HG02759 (cell line): ENCODE data around the gene FAM20A.
"Not testable (repeated sequence)": the region's sequence is repeated elsewhere in the genome, so short reads cannot be mapped to it uniquely, and the experiment has no call there.

Source experiments
- ATAC-seq: cut with Tn5 transposase; IDR thresholded peaks from one replicate; pipeline ENCODE4 v1.9.1; 2021; ENCODE audit warnings: mild to moderate bottlenecking, moderate library complexity; ENCODE audit not compliant: unreplicated experiment

FAM20A gene

DNA sequence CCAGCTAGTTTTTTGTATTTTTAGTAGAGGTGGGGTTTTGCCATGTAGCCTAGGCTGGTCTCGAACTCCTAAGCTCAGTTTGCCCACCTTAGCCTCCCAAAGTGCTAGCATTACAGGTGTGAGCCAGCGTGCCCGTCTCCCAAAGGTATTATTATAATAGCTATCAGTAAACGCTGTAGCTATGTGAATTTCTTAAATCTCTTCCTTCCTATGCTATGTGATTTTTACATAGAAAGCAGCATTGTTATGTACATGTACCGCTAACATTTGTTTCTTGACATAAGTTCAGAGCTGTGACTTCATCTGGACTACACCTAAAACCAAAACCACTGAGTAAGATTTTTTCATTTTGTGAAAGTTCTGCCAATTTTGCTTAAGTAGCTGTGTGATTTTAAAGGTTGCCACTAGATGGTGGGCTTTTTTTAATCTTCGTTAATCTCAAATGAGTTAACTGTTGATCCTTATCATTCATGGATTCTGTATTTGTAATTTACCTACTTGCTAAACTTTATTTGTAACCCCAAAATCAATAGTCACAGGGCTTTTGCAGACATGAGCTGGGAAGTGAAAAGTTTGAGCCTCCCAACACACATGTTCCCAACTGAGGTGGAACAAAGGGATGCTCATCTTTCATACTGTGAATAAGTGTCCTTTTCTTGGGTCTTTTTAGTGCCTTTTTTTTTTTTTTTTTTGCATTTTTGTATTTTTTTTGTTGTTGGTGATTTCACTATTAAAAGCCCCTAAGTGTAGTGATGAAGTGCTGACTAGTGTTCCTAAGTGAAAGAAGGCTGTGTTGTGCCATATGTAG, 67.1 kb downstream of the FAM20A start:
- ATAC-seq = no peak

DNA sequence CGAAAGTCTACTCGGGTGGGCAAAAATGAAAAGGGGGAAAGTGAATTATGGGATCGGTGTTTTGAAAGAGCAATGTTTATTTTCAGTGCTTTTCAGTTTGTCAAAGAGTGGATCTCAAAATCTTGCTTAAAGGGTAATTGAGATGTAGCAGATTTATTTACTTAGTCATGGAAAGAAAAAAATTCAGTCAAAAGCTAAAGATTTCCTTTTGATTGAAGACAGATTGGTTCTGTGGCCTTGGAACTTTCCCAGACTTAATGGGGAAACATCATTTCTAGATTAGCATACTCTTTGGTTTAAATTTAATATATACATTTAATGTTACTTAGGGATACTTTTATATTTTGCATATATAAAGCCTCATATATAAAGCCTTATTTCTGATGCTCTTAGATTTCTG, 68.3 kb downstream of the FAM20A start:
- no peak for ATAC-seq

- ATAC-seq = no peak
These were observed 69.9 kb downstream of the FAM20A start for GRCh38 chr17:68531252-68531651.

DNA sequence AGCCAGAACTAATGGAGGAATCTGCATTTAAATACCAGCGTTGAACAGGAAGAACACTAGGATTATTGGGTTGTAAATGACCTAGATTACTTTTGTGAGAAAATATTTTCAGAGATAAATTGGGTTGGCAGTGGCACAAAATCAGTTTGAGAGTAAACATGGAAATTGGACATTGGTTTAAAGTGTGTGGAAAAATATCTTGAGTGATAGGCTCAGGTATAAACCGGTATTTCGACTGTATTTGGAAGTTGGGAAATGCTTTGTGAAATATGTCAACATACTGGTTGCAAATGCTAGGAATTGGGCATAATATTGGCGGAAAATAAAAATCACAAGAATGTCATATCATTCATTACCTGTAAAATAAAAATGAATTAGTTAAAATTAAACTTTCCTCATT, 73.9 kb downstream of the FAM20A start:
- no peak for ATAC-seq

GRCh38 chr17:68526548-68526947, 74.6 kb downstream of the FAM20A start:
- no peak for ATAC-seq

DNA sequence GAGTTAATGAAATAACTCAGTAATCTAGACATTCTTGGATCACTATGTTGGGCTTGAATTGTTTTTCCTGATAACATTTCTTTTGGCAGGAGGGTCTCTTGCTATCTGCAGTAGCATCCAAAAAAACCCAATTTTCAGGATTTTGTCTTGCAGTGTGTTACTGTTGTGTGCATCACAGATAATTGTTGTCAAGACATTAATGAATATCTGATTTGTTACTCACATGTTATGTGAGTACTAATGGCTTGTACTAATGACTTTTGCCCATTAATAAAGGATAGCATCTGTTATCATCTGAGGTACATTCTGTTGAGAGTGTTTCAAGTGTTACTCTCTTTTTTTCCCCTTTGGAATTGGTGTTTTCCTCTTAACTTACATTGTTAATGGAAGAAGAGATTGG, 78.9 kb downstream of the FAM20A start:
- no peak for ATAC-seq

DNA sequence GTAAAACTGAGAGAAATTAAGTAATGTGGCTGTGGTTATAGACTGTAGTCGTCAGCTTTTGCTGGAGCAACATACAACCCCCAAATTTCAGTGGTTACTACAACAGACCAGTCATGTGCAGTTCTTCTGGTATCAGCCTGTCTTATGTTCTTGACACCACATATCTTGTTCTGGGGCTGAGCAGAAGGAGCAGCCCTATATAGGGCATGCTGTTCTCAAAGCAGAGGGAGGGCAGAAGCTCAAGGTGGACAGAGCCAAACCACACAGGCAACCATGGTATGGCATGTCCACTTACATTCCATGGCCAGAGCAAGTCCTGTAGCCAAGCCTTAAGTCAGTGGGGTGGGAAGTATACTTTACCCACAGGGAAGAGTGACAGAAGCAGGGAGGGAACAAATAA, 81.3 kb downstream of the FAM20A start:
- no peak for ATAC-seq

DNA sequence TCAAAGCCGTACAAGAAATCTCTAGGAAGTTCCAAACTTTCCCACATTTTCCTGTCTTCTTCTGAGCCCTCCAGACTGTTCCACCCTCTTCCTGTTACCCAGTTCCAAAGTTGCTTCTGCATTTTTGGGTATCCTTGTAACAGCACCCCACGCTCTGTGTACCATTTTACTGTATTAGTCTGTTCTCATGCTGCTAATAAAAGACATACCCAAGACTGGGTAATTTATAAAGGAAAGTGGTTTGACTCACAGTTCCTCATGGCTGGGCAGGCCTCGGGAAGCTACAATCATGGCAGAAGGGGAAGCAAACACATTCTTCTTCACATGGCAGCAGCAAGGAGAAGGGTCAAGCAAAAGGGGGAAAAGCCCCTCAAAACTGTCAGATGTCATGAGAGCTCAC, 82.1 kb downstream of the FAM20A start:
- ATAC-seq = not testable (repeated sequence)

DNA sequence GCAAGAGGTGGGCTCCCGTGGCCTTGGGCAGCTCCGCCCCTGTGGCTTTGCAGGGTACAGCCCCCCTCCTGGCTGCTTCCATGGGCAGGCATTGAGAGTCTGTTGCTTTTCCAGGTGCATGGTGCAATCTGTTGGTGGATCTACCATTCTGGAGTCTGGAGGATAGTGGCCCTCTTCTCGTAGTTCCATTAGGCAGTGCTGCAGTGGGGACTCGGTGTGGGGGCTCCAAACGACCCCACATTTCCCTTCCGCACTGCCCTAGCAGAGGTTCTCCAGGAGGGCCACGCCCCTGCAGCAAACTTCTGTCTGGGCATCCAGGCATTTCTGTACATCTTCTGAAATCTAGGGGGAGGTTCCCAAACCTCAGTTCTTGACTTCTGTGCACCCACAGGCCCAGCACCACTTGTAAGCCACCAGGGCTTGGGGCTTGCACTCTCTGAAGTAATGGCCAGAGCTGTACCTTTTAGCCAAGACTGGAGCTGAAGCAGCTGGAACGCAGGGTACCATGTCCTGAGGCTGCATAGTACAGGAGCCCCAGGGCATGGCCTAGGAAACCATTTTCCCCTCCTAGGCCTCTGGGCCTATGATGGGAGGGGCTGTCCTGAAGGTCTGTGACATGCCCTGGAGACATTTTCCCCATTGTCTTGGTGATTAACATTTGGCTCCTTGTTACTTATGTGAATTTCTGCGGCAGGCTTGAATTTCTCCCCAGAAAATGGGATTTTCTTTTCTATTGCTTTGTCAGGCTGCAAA, 82.9 kb downstream of the FAM20A start:
- ATAC-seq = no peak

DNA sequence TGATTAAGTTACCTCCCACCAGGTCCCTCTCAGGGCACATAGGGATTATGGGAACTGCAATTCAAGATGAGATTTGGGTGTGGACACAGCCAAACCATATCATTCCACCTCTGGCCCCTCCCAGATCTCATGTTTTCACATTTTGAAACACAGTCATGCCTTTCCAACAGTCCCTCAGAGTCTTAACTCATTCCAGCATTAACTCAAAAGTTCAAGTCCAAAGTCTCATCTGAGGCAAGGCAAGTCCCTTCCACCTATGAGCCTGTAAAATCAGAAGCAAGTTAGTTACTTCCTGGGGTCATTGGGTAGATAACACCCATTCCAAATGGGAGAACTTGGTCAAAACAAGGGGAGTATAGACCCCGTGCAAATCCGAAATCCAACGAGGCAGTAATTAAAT, 83.6 kb downstream of the FAM20A start:
- not testable (repeated sequence) for ATAC-seq

DNA sequence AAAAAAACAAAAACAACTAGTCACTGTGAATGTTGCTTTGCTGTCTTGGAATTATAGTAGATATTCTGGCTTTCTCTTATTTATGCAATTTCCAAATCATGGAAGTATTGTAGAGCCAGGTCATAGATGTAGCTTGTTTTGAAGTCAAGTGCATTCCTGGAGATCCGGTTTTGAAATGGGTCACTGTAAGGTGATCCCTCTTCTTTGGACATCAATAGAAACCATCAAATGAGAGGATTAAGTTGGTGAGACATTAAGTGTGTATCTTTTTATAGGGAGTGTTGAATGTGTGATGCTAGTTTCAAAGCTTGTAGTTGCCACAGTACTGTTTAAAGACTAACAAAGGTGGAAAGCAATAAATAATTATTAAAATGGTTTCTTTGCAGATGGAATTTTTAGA, 84.4 kb downstream of the FAM20A start:
- ATAC-seq = no peak

- no peak for ATAC-seq
These were observed 86.1 kb downstream of the FAM20A start for GRCh38 chr17:68514831-68515635.

DNA sequence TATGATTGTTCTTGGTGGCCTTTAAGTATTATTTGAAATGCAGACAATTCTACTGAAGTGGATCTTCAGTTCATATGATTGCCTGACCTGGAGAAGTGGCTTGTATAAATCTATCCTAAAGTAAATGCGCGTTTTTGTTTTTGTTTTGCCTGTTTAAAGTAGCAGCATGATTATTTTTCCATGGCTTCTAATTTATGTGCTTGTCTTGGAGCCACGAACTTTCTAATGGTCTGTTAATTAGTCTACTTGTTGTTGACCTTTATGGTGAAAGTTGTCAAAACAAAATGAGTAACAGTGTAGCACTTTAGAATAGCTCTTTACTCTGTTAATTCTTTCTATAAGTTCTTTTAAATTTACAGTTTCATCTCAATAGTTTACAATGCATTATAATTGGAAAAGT, 87.2 kb downstream of the FAM20A start:
- ATAC-seq = no peak

- no peak for ATAC-seq
These were observed 88.2 kb downstream of the FAM20A start for GRCh38 chr17:68512960-68513474.

DNA sequence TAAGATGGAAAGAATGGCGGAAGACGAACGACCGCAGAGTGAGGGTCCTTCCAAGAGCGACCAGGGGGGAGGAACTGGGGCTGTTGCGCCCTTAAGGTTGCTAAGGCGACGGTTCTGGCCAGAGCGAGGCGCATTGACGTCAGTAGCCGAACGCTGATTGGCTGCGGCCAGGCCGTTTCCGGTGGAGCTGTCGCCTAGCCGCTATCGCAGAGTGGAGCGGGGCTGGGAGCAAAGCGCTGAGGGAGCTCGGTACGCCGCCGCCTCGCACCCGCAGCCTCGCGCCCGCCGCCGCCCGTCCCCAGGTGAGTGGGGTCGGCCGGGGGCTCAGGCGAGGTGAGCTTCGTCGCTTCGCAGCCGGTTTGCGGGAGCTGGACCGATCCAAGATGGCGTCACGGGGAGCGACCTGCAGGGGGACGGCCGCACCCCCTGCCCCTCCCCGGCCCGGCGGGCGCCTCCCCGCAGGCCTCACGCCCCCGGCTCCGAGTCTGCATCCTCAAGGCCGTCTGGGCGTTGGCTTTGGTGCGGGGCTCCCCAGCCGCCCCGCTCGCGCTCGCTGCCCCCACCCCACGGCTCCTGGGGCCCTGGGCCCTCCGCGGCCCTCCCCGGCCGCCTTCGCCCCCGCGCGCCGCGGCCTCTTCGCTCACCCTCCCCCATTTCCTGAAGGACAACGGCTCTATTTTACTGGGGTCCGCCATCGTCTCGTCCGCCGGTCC, 88.8 kb downstream of the FAM20A start, which contains the start of gene PRKAR1A:
TSS of gene PRKAR1A (plus strand) at position 184 of the 713 bp plus-strand sequence. CDS start 2,970 bp downstream, outside the sequence.
- peak; percentile 90 for ATAC-seq

- peak; percentile 50 for ATAC-seq
These were observed 89.4 kb downstream of the FAM20A start for GRCh38 chr17:68511671-68512246.

DNA sequence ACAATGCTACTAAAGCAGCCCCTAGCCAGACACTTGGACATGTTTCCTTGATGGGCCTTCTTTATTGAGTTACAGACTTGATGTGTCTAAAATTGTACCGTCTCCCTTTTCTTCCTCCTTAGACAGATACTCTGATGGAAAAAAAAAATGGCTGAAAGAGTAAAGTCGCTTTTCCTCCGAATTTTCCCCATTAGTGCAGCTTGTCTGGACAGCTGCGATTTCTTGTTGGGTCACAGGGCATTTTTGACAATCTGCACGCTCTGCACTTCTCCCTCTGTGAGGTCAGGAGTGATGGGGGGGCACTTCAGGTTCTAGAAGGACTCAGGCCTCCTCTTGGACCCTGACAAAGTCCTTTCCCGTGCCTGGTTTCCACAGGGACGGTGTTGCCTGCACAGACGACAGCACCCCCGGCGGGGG, 89.9 kb downstream of the FAM20A start:
- no peak for ATAC-seq

GRCh38 chr17:68509141-68510057, 91.8 kb downstream of the FAM20A start:
- no peak for ATAC-seq

- no peak for ATAC-seq
These were observed 93.6 kb downstream of the FAM20A start for GRCh38 chr17:68507576-68507975.
